Hematopoietic multipotent progenitor cell treated with erythropoietin and hydrocortisone succinate and interleukin-3 and kit ligand, for 17 days (in vitro differentiated cells): ENCODE measurements around the gene FBXO15.

ENCODE experiments used
- DNase-seq: peaks from one replicate; pipeline ENCODE4 v3.0.0-alpha.2; 2015; ENCODE audit warnings: low spot score

FBXO15 gene

DNA sequence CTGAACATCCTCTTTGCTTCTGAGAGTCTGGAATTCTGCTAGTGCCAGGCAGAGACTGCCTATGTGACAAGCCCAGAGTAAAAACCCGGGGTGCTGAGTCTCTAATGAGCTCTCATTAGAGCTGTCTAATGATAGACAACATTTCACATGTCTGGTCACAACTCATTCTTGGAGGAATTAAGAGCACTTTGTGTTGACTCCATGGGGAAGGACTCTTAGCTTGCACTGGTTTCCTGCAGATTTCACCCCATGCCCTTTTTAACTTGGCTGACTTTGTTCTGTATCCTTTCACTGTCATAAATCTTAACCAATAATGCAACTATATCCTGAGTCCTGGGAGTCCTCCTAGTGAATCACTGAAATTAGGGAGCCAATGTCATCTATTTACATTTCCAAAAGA lies 33.5 kb downstream of the FBXO15 start:
- DNase-seq = no peak

DNA sequence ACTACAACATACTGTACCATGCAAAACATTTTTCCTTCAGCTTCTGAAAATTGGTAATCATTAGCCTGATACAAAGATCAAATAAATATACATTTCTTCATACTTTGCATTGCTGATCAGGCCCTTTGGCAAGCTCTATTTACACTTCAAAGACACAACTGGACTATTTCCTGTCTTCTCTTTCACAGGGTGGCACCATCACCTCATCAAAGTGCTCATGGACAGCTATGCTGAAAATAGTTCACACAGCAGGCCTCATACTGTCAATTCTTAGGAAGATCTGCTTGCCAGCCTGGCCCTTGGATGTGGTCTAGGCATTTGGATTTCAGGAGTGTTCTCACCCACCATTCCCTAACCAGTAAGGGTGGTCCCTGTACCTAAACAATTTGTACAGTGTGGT lies 33.9 kb downstream of the FBXO15 start:
- DNase-seq = no peak

DNA sequence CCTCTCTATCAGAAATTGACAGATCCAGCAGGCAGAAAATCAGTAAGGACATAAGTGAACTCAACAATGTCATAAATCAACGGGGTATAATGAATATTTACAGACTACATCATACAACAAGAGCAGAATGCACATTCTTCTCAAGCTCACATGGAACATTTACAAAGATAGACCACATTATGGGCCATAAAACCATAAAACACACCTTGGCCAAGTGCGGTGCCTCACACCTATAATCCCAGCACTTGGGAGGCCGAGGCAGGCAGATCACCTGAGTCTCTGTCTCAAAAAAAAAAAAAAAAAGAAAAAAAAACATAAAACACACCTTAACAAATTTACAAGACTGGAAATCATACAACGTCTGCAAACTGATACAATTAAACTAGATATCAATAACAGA lies 36.7 kb downstream of the FBXO15 start:
- DNase-seq = no peak

DNA sequence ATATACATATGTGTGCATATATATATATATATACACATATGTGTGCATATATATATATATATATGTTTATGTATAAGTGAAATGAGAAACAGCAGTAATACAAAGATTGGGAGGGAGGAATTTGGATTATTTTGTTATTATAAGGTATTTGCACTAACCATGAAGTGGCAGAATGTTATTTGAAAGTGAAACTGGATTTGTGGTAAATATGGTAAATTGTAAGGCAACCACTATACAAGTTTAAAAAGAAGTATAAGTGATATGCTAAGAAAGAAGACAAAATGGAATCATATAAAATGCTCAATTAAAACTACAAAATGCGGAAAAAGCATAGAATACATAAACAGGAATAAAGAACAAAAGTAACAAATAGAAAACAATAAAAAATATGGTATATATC lies 37.5 kb downstream of the FBXO15 start:
- DNase-seq = no peak

DNA sequence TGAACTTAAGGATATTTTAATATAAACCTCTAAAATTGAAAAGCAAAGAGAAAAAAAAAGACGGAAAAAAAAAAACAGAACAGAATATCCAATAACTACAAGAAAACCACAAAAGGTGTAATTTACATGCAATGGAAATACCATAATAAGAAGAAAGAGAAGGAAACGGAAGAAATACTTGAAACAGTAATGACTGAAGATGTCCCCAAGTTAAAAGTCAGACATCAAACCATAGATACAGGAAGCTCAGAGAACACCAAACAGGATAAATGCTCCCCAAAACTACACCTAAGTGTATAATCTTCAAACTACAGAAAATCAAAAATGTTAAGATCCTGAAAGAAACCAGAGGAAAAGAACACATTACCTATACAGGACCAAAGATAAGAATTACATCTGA lies 39.2 kb downstream of the FBXO15 start:
- DNase-seq = no peak

- no peak for DNase-seq
Measured at GRCh38 chr18:74097803-74098202, 49.8 kb downstream of the FBXO15 start.

DNA sequence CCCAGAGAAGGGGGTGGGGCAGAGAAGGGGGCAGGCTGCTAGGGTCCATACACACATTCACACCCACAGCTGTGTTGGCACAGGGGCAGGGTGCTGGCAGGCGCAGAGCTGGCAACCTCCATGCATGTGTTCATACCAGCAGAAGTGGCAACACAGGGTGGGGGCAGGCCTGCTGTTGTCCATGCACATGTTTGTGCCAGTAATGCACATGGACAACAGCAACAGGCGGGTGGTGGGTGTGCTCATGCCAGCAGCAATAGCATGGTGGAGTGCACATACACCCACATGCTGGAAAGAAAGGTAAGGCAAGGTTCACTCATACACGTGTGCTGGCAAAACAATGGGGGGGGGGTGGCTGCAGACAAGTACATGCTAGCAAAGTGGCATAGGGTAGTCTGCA lies 54.7 kb downstream of the FBXO15 start:
- no peak for DNase-seq

- DNase-seq = no peak
Measured at GRCh38 chr18:74084184-74084855, 63.3 kb downstream of the FBXO15 start.

DNA sequence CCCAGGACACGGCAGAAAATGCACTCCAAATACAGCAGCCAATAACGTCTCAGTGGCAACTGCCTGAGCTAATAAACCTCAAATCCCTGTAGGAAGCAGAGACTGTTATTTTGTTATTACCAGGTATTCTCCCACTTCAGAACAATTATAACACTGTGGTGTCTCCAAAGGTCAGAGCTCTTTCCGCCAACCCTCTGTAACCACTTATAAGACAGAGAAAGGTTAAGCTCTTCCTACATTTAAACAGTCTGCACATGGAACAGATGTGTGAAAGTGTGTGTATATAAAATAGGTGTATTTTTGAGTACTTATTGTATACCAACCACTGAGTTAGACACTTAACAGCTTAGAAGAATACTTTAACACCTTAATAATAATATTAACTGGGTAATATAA lies 64.1 kb downstream of the FBXO15 start:
- DNase-seq = no peak

GRCh38 chr18:74082742-74083556 lies 64.7 kb downstream of the FBXO15 start:
- DNase-seq = no peak

GRCh38 chr18:74081966-74082741 lies 65.5 kb downstream of the FBXO15 start:
- DNase-seq = no peak

DNA sequence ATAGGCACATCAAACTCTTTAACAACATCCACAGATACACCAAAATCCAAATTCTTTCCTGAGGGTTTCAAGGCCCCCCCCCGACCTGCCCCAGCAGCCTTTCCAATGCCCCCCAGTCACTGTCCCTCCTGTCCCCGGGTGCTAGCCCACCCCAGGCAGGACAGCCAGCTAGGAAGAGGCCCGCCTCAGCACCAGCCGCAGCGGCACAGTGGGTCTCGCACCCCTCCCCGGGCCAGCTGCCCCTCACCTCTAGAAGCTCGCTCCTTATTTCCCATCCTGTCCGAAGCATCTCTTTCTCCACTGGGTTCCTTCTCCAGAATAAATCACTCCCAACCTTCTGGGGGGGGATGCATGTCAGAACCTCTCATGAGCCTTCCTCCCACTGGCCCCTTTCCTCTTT lies 69.4 kb downstream of the FBXO15 start:
- no peak for DNase-seq

GRCh38 chr18:74074668-74075564 lies 72.7 kb downstream of the FBXO15 start:
- DNase-seq = no peak

DNA sequence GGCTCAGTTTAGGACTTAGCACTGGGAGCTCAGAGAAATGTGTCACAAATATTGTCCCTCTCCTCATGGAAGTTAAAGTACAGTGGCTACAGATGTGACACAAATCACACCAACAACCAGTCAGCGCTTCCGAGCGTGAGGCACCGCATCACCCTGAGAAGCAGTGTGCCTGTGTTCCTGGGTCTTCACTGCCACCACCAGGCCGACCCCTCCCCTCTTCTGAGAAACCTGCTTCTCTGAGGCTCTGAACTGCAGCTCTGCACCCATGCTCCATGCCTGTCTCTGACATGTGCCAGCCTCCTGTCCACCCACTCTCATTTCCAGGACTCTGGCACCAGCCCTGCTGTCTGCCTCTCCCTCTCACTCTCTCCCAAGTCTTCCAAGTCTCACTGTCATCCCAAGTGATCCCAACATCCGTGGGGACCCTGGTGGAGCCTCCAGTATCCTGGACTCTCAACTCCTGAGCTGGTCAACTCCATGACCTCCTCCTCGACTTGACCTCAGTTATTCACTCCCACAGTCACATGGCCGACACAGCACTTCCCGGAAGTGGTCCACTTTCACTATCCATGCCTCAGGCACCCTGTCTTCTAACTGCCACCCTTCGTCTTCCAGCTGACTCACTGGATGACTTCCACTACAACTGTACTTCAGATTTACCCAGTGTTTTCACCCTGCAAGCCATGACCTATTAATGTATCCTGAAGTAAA lies 73.5 kb downstream of the FBXO15 start:
- no peak for DNase-seq

- DNase-seq = no peak
Measured at GRCh38 chr18:74069178-74070050, 78.2 kb downstream of the FBXO15 start.

GRCh38 chr18:74068296-74068695 lies 79.3 kb downstream of the FBXO15 start:
- DNase-seq = no peak

DNA sequence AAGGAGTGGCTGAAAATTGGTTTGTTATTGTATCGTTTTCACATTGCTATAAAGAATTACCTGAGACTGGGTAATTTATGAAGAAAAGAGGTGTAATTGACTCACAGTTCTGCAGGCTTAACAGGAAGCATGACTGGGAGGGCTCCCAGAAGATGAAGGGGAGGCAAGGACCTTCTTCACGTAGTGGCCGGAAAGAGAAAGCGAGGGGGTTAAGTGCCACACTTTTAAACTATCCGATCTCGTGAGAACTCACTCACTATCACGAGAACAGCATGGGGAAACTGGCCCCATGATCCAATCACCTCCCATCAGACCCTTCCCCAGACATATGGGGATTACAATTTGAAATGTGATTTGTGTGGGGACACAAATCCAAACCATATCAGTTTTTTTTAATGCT lies 81.6 kb downstream of the FBXO15 start:
- no peak for DNase-seq

DNA sequence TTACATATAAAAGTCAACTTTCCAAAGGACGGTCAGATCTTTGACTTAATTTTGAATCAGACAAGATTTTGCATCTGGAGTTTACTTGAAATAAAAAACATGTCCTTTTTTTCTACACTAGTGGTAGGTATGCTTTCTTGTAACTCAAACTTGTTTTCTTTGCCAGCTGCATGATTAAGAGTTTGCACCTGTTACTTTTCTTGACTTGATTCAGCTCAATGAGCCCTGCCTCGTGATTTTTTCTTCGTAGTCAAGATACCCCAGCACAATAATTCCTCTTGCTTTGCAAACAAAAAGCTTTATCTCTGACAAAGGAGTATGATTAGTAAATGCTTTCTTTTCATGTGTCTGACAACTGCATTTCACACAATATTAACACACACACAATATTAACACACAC lies 82.3 kb downstream of the FBXO15 start:
- no peak for DNase-seq

- DNase-seq = no peak
Measured at GRCh38 chr18:74064510-74064909, 83.1 kb downstream of the FBXO15 start.

- DNase-seq = no peak
Measured at GRCh38 chr18:74063557-74063956, 84.1 kb downstream of the FBXO15 start.
